ENCODE data around the gene SALL1. TPM values are rescaled to one million over a fixed set of nuclear protein-coding genes. Genes with fewer than 3 reads are reported as not detected.

Gene SALL1
- total RNA-seq, 1 experiment from 2014 or later: not detected

GRCh38 chr16:51151435-51151960, 428 bp upstream of the SALL1 start:
- Histone ChIP-seq H3K9me3 (ENCODE audit: control insufficient read depth in 1 of 2, insufficient read depth in 1 of 2, low read depth in 1 of 2, low read length in 2 of 2) (no peaks in the 10 kb centered on the region), H3K4me3 (replicated peaks in 1 of 2; ENCODE audit: low read depth in 1 of 2, low read length in 2 of 2) (no peak overlapping the region), H3K9me2 (ENCODE audit: insufficient read depth) (no peaks in the 10 kb centered on the region), H3K9ac (ENCODE audit: low read length) (no peak overlapping the region), H2AFZ (ENCODE audit: low read depth, low read length, poor library complexity, severe bottlenecking) (no peak overlapping the region), H3K27me3 (ENCODE audit: insufficient read depth, low read length) (no peaks in the 10 kb centered on the region), H3K36me3 (ENCODE audit: control insufficient read depth in 1 of 2, insufficient read depth in 2 of 2, low read length in 2 of 2) (no peaks in the 10 kb centered on the region), H4K20me1 (ENCODE audit: insufficient read depth) (no peaks in the 10 kb centered on the region), H3K4me1 (ENCODE audit: control insufficient read depth in 1 of 2, insufficient read depth in 2 of 2, low read length in 2 of 2) (no peaks in the 10 kb centered on the region), H3K79me2 (ENCODE audit: insufficient read depth, low read length) (no peaks in the 10 kb centered on the region), H3K27ac (ENCODE audit: low read depth, low read length) (no peak overlapping the region), H3K4me2 (ENCODE audit: low read length) (no peak overlapping the region)
- POLR2A ChIA-PET: no interaction called here
- intact Hi-C loops (cut with micrococcal nuclease): no loop called here
- no TSS peak for BruUV-seq (replicated peaks)
- no peak for ATAC-seq
- TF ChIP-seq RAD21 (IDR thresholded peaks at IDR 0.05; ENCODE audit: low read depth): no peak
- no peak for TF ChIP-seq MAX (IDR thresholded peaks at IDR 0.05)
- TF ChIP-seq ZBTB33 (IDR thresholded peaks at IDR 0.05; ENCODE audit: extremely low read depth, insufficient replicate concordance, low read length): no peak
- no peak for TF ChIP-seq JUND (IDR thresholded peaks at IDR 0.05)
- TF ChIP-seq SIN3A (IDR thresholded peaks at IDR 0.05; ENCODE audit: low read depth): no peak
- RAD21 ChIA-PET (ENCODE audit: low non-redundant PET in 1 of 2, low total read pairs in 2 of 2, uncharacterized antibody in 2 of 2, unreplicated experiment in 2 of 2): no interaction called here
- DNase-seq (ENCODE audit: low read depth, low spot score): no peak
- CTCF ChIA-PET: no interaction called here

- H3K4me3 ChIP-seq (replicated peaks in 1 of 2; ENCODE audit: low read depth in 1 of 2, low read length in 2 of 2): no peak overlapping the region
- no peaks in the 10 kb centered on the region for H3K9me3 ChIP-seq (ENCODE audit: control insufficient read depth in 1 of 2, insufficient read depth in 1 of 2, low read depth in 1 of 2, low read length in 2 of 2)
- H2AFZ ChIP-seq (ENCODE audit: low read depth, low read length, poor library complexity, severe bottlenecking): no peak overlapping the region
- ChIA-PET POLR2A (no interaction called here), RAD21 (ENCODE audit: low non-redundant PET in 1 of 2, low total read pairs in 2 of 2, uncharacterized antibody in 2 of 2, unreplicated experiment in 2 of 2) (no interaction called here), CTCF (no interaction called here)
- H3K9me2 ChIP-seq (ENCODE audit: insufficient read depth): no peaks in the 10 kb centered on the region
- no peaks in the 10 kb centered on the region for H3K79me2 ChIP-seq (ENCODE audit: insufficient read depth, low read length)
- no peaks in the 10 kb centered on the region for H3K27me3 ChIP-seq (ENCODE audit: insufficient read depth, low read length)
- no TSS peak for BruUV-seq (replicated peaks)
- intact Hi-C loops (cut with micrococcal nuclease): no loop called here
- H3K27ac ChIP-seq (ENCODE audit: low read depth, low read length): no peak overlapping the region
- H3K4me1 ChIP-seq (ENCODE audit: control insufficient read depth in 1 of 2, insufficient read depth in 2 of 2, low read length in 2 of 2): no peaks in the 10 kb centered on the region
- DNase-seq (ENCODE audit: low read depth, low spot score) (no peak), ATAC-seq (no peak)
- H4K20me1 ChIP-seq (ENCODE audit: insufficient read depth): no peaks in the 10 kb centered on the region
- H3K9ac ChIP-seq (ENCODE audit: low read length): no peak overlapping the region
- H3K36me3 ChIP-seq (ENCODE audit: control insufficient read depth in 1 of 2, insufficient read depth in 2 of 2, low read length in 2 of 2): no peaks in the 10 kb centered on the region
- no peak overlapping the region for H3K4me2 ChIP-seq (ENCODE audit: low read length)
- TF ChIP-seq ZBTB33 (IDR thresholded peaks at IDR 0.05; ENCODE audit: extremely low read depth, insufficient replicate concordance, low read length) (no peak), YY1 (IDR thresholded peaks at IDR 0.05; ENCODE audit: extremely low read depth, insufficient replicate concordance, low read depth, low read length) (no peak), EZH2phosphoT487 (IDR thresholded peaks at IDR 0.05; ENCODE audit: borderline replicate concordance) (no peak), ATF3 (IDR thresholded peaks at IDR 0.05) (no peak), CTCF (IDR thresholded peaks at IDR 0.05 in 2 of 3, conservative IDR thresholded peaks at IDR 0.05 in 1 of 3; ENCODE audit: borderline replicate concordance in 1 of 3, insufficient read depth in 1 of 3, low read depth in 2 of 3, low read length in 2 of 3) (no peak), ZFX (IDR thresholded peaks at IDR 0.05) (no peak), ZNF274 (IDR thresholded peaks at IDR 0.05; ENCODE audit: low read depth, low read length) (no peak), POLR2A (IDR thresholded peaks at IDR 0.05; ENCODE audit: borderline replicate concordance, extremely low read depth, insufficient read depth, insufficient read length) (no peak), CBX3 (IDR thresholded peaks at IDR 0.05; ENCODE audit: low read depth) (no peak)
Measured at GRCh38 chr16:51150165-51150887, 744 bp downstream of the SALL1 start.
